HCT116 (cell line): ENCODE measurements around the gene UBXN10.

Source experiments
- ATF3 ChIP-seq: IDR thresholded peaks from 2 replicates; pipeline ENCODE4 v1.6.1; 2012
- CTCF ChIP-seq, 3 experiments: fragments of 200-600 bp in 1 of 3; sonication (generic) in 1 of 3; IDR thresholded peaks in 2 of 3; conservative IDR thresholded peaks in 1 of 3; 2 replicates each; pipeline ENCODE4 v1.5.1; 2012 to 2017; ENCODE audit warnings: low read depth in 2 of 3, low read length in 2 of 3, antibody characterized with exemption in 1 of 3, borderline replicate concordance in 1 of 3, control low read depth in 1 of 3, mild to moderate bottlenecking in 1 of 3, mixed read lengths in 1 of 3, mixed run types in 1 of 3, moderate library complexity in 1 of 3; ENCODE audit not compliant: insufficient read depth in 1 of 3
- EZH2 ChIP-seq: fragments of 200-600 bp; sonication (generic); IDR thresholded peaks from 2 replicates; pipeline ENCODE4 v1.6.1; 2017; ENCODE audit warnings: antibody characterized with exemption, mixed run types
- EZH2phosphoT487 ChIP-seq: fragments of 200-600 bp; IDR thresholded peaks from 2 replicates; pipeline ENCODE4 v1.6.1; 2018; ENCODE audit warnings: antibody characterized with exemption, borderline replicate concordance
- FOSL1 ChIP-seq: IDR thresholded peaks from 2 replicates; pipeline ENCODE4 v1.6.1; 2012; ENCODE audit warnings: low read depth
- JUND ChIP-seq: IDR thresholded peaks from 2 replicates; pipeline ENCODE4 v1.6.1; 2012
- MAX ChIP-seq: IDR thresholded peaks from 2 replicates; pipeline ENCODE4 v1.6.1; 2012
- POLR2A ChIP-seq: IDR thresholded peaks from 2 replicates; pipeline ENCODE4 v1.7.0; 2011; ENCODE audit warnings: borderline replicate concordance; ENCODE audit not compliant: insufficient read depth, insufficient read length; ENCODE audit errors: extremely low read depth
- POLR2AphosphoS5 ChIP-seq: IDR thresholded peaks from 2 replicates; pipeline ENCODE4 v1.6.1; 2011; ENCODE audit warnings: mild to moderate bottlenecking, low read depth, low read length, moderate library complexity
- RAD21 ChIP-seq: IDR thresholded peaks from 2 replicates; pipeline ENCODE4 v1.6.1; 2012; ENCODE audit warnings: low read depth, mild to moderate bottlenecking
- REST ChIP-seq: IDR thresholded peaks from 2 replicates; pipeline ENCODE4 v1.6.1; 2012; ENCODE audit warnings: low read depth
- SIN3A ChIP-seq: IDR thresholded peaks from 2 replicates; pipeline ENCODE4 v1.6.1; 2012; ENCODE audit warnings: low read depth
- YY1 ChIP-seq: IDR thresholded peaks from 2 replicates; pipeline ENCODE4 v1.6.1; 2011; ENCODE audit warnings: low read length, low read depth, moderate library complexity, mild to moderate bottlenecking; ENCODE audit not compliant: insufficient replicate concordance; ENCODE audit errors: extremely low read depth

- TF ChIP-seq CTCF (IDR thresholded peaks at IDR 0.05 in 2 of 3, conservative IDR thresholded peaks at IDR 0.05 in 1 of 3; ENCODE audit: borderline replicate concordance in 1 of 3, insufficient read depth in 1 of 3, low read depth in 2 of 3, low read length in 2 of 3) (no peak), FOSL1 (no peak), POLR2AphosphoS5 (no peak), EZH2phosphoT487 (no peak), EZH2 (no peak), MAX (no peak), POLR2A (no peak), REST (no peak), YY1 (no peak), JUND (no peak), ATF3 (no peak), SIN3A (no peak), RAD21 (no peak)
Observed at GRCh38 chr1:20207546-20207945, 21.6 kb downstream of the UBXN10 start.
